ENCODE data around the gene ADRA1B.

Gene ADRA1B

GRCh38 chr5:160021831-160022446, 105.7 kb downstream of the ADRA1B start:
- DNase-seq: peak; percentile 52

Measured in activated gamma-delta T cell treated with Interleukin-2 at 50 U/mL for 16 hours (primary cell).